SK-N-MC (cell line): ENCODE results near the gene CALCB.

ENCODE experiments used
- DNase-seq: peaks from one replicate; pipeline ENCODE4 v3.0.0-alpha.2; 2011; ENCODE audit warnings: low read depth, low spot score
- H3K27ac ChIP-seq: fragments of 200-600 bp; sonication (generic); 2 replicates; pipeline ENCODE4 v1.5.1; 2016; ENCODE audit warnings: mixed run types
- H3K36me3 ChIP-seq: fragments of 200-600 bp; sonication (generic); 2 replicates; pipeline ENCODE4 v1.6.1; 2017; ENCODE audit warnings: antibody characterized with exemption, low read length, mixed read lengths; ENCODE audit not compliant: insufficient read depth
- H3K4me3 ChIP-seq: fragments of 200-600 bp; sonication (generic); 2 replicates; pipeline ENCODE4 v1.5.1; 2016
- H3K9ac ChIP-seq: fragments of 200-600 bp; sonication (generic); 2 replicates; pipeline ENCODE4 v1.8.0; 2017; ENCODE audit warnings: mixed run types, mixed read lengths; ENCODE audit not compliant: insufficient read length
- H3K9me3 ChIP-seq: fragments of 200-600 bp; sonication (generic); 2 replicates; pipeline ENCODE4 v1.6.1; 2017; ENCODE audit warnings: low read depth, mild to moderate bottlenecking, antibody characterized with exemption, low read length, moderate library complexity, mixed read lengths
- EZH2 ChIP-seq: fragments of 200-600 bp; sonication (generic); IDR thresholded peaks from one replicate; pipeline ENCODE4 v1.6.1; 2017; ENCODE audit warnings: antibody characterized with exemption
- FOXP2 ChIP-seq: optimal IDR thresholded peaks from 2 replicates; pipeline ENCODE3; 2011; ENCODE audit warnings: mild to moderate bottlenecking, moderate library complexity; ENCODE audit not compliant: insufficient read depth; ENCODE audit errors: extremely low read length, control extremely low read depth
- POLR2AphosphoS5 ChIP-seq: IDR thresholded peaks from 2 replicates; pipeline ENCODE4 v1.6.1; 2012; ENCODE audit warnings: mild to moderate bottlenecking, low read depth, low read length, borderline replicate concordance

Gene CALCB

GRCh38 chr11:15111215-15111614 is 37.8 kb downstream of the CALCB start:
- no peak overlapping the region for H3K9ac ChIP-seq
- no peak overlapping the region for H3K4me3 ChIP-seq
- H3K27ac ChIP-seq, result no peak overlapping the region
- no peak for DNase-seq
- TF ChIP-seq POLR2AphosphoS5 (no peak), EZH2 (no peak), FOXP2 (no peak)
- H3K36me3 ChIP-seq, result no peaks in the 10 kb centered on the region
- no peaks in the 10 kb centered on the region for H3K9me3 ChIP-seq

- Histone ChIP-seq H3K9ac (no peak overlapping the region), H3K4me3 (no peak overlapping the region), H3K9me3 (no peaks in the 10 kb centered on the region), H3K36me3 (no peaks in the 10 kb centered on the region), H3K27ac (no peak overlapping the region)
- DNase-seq, result no peak
- TF ChIP-seq POLR2AphosphoS5, result no peak
- no peak for TF ChIP-seq EZH2
- no peak for TF ChIP-seq FOXP2
These were observed 38.7 kb downstream of the CALCB start for GRCh38 chr11:15112131-15112541.

- Histone ChIP-seq H3K9ac (no peak overlapping the region), H3K27ac (no peak overlapping the region), H3K36me3 (no peaks in the 10 kb centered on the region), H3K4me3 (no peak overlapping the region), H3K9me3 (no peaks in the 10 kb centered on the region)
- no peak for DNase-seq
- no peak for TF ChIP-seq POLR2AphosphoS5
- TF ChIP-seq FOXP2, result no peak
- TF ChIP-seq EZH2, result no peak
These were observed 40.0 kb downstream of the CALCB start for GRCh38 chr11:15113381-15113780.

- Histone ChIP-seq H3K9ac (no peak within 1 kb of the TSS), H3K4me3 (no peak within 1 kb of the TSS), H3K9me3 (no peaks in the 10 kb centered on the region), H3K36me3 (no peaks in the 10 kb centered on the region), H3K27ac (no peak within 1 kb of the TSS)
- DNase-seq, result no peak
- TF ChIP-seq POLR2AphosphoS5 (no peak), FOXP2 (no peak), EZH2 (no peak)
These were observed 41.4 kb downstream of the CALCB start, which contains the start of gene INSC for GRCh38 chr11:15114501-15115475. TSS of gene INSC (plus strand) at chr11:15114923. CDS start at chr11:15149175, 34,252 bp downstream.

GRCh38 chr11:15115686-15116085 is 42.3 kb downstream of the CALCB start:
- Histone ChIP-seq H3K4me3 (no peak overlapping the region), H3K9me3 (no peaks in the 10 kb centered on the region), H3K36me3 (no peaks in the 10 kb centered on the region), H3K27ac (no peak overlapping the region), H3K9ac (no peak overlapping the region)
- TF ChIP-seq EZH2 (no peak), FOXP2 (no peak), POLR2AphosphoS5 (no peak)
- no peak for DNase-seq

- Histone ChIP-seq H3K27ac (no peak overlapping the region), H3K36me3 (no peaks in the 10 kb centered on the region), H3K9me3 (no peaks in the 10 kb centered on the region)
These were observed 44.4 kb downstream of the CALCB start for GRCh38 chr11:15117751-15118150.

GRCh38 chr11:15118431-15118830 is 45.0 kb downstream of the CALCB start:
- no peak overlapping the region for H3K9ac ChIP-seq
- DNase-seq, result no peak
- no peaks in the 10 kb centered on the region for H3K36me3 ChIP-seq
- H3K9me3 ChIP-seq, result no peaks in the 10 kb centered on the region
- TF ChIP-seq POLR2AphosphoS5, result no peak
- TF ChIP-seq EZH2, result no peak
- no peak for TF ChIP-seq FOXP2
- H3K4me3 ChIP-seq, result no peak overlapping the region
- H3K27ac ChIP-seq, result no peak overlapping the region

More at GRCh38 chr11:15117751-15118150, 44.4 kb downstream of the CALCB start:
- no peak for DNase-seq
- Histone ChIP-seq H3K9ac (no peak overlapping the region), H3K4me3 (no peak overlapping the region)
- no peak for TF ChIP-seq FOXP2
- TF ChIP-seq EZH2, result no peak
- no peak for TF ChIP-seq POLR2AphosphoS5

- Histone ChIP-seq H3K9ac (no peak overlapping the region), H3K27ac (no peak overlapping the region)
These were observed 46.0 kb downstream of the CALCB start for GRCh38 chr11:15119352-15119751.

GRCh38 chr11:15119826-15120225 is 46.4 kb downstream of the CALCB start:
- TF ChIP-seq EZH2 (no peak), FOXP2 (no peak), POLR2AphosphoS5 (no peak)
- no peak for DNase-seq
- no peaks in the 10 kb centered on the region for H3K9me3 ChIP-seq
- H3K36me3 ChIP-seq, result no peaks in the 10 kb centered on the region
- no peak overlapping the region for H3K9ac ChIP-seq
- H3K4me3 ChIP-seq, result no peak overlapping the region
- H3K27ac ChIP-seq, result no peak overlapping the region

More at GRCh38 chr11:15119352-15119751, 46.0 kb downstream of the CALCB start:
- no peak for TF ChIP-seq POLR2AphosphoS5
- no peak for TF ChIP-seq FOXP2
- TF ChIP-seq EZH2, result no peak
- Histone ChIP-seq H3K9me3 (no peaks in the 10 kb centered on the region), H3K36me3 (no peaks in the 10 kb centered on the region), H3K4me3 (no peak overlapping the region)
- DNase-seq, result no peak
